AML-193 (cell line): ENCODE data around the gene CXADR.
"Not testable (repeated sequence)": the region's sequence is repeated elsewhere in the genome, so short reads cannot be mapped to it uniquely, and the experiment has no call there.

Experiments used
- DNase-seq, 2 experiments: peaks; one replicate each; lab custom pipeline; 2025; lab: John Stamatoyannopoulos, UW

The CXADR gene

GRCh38 chr21:17512253-17513213 is at the start of gene CXADR:
CXADR (plus strand) TSS chr21:17513043; CDS start chr21:17513130, 87 bp downstream.
- DNase-seq, result no peak

DNA sequence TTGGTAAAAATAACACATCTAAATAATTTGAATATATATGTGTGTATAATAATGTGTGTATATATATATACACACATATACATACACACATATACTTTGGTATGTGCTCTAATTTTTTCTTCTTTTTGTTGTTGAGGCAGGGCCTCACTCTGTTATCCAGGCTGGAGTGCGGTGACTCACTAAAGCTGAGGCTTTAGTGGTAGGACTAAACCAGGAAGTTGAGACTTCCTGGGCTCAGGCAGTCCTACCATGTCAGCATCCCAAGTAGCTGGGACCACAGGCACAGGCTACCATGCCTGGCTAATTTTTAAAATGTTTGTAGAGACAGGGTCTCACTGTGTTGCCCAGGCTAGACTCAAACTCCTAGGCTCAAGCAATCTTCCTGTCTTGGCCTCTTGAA is 46.7 kb upstream of the CXADR start:
- no peak for DNase-seq

DNA sequence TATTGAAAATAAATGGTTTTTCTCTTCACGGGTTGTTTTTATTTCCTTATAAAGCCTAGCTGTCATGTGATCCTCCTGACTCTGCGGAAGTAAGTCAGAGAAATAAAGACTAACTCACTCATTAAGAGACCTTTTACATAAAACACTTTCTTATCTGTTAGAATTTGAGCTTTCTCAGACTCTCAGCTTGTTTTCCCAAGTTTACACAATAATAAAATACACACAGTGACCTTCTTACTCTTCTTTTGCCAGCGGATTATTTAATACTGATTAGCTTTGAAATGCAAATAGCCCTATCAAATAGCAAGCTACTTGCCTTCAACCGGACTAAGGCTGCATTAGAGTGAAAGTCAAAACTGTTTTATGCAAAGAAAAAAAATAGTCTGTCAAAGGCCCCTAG is 45.5 kb upstream of the CXADR start:
- DNase-seq, result no peak

GRCh38 chr21:17467829-17468228 is 45.0 kb upstream of the CXADR start:
- no peak for DNase-seq

- DNase-seq, result no peak
Observed at GRCh38 chr21:17468698-17469097, 44.1 kb upstream of the CXADR start.

DNA sequence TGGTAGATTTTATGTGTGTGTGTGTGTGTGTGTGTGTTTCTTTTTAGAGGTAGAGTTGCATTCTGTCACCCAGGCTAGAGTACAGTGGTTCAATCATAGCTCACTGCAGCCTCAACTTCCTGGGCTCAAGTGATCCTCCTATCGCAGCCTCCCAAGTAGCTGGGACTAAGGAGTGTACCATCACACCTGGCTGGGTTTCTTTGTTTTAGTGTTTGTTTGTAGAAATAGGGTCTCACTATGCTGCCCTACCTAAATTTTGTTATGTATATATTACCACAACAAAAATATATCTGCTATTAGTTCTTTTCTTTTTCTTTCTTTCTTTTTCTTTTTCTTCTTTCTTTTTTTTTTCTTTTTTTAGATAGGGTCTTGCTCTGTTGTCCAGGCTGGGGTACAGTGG is 43.1 kb upstream of the CXADR start:
- no peak for DNase-seq

GRCh38 chr21:17472182-17472581 is 40.7 kb upstream of the CXADR start:
- no peak for DNase-seq

DNA sequence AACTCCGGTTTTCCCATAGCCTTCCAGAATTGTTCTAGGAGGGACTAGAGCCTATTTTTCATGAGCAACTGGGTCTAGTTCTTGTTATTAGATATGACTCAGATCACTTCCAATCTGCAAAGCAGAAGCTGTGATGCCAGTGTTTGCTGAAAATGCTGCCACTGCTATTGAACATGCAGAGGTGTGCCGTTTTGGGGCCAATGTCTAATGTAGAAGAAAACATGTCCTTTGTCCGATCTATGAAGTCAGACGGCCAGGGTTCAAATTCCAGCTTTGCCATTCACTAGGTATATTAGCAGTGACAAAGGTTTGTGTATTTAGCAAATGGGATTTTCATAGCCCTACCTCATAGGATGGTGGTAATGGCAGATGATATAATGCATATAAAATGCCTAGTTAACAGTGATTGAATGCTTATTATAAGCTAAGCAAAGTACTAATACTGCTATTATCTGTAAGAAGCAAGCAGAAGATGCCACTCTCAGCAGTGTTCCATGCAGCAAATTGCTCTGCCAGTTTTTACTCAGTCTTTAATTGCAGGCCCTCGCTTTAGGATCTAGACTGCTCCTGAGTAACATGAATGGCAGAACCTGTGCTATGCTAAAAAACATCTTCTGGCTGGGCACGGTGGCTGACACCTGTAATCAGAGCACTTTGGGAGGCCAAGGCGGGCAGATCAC is 40.1 kb upstream of the CXADR start:
- DNase-seq, result no peak

DNA sequence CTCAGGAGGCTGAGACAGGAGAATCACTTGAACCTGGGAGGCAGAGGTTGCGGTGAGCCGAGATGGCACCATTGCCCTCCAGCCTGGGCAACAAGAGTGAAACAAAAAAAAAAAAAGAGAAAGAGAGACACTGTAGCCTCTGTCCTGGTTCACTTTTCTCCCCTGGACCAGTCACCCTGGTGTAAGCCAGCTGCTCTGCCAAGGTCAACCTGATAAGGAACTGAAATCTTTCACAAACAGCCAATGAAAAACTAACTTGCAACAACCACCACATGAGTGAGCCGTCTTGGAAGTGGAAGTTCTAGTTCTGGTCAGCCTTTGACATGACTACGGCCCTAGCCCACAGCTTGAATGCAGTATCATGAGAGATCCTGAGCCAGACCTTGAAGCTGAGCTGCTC is 36.8 kb upstream of the CXADR start:
- DNase-seq, result no peak

DNA sequence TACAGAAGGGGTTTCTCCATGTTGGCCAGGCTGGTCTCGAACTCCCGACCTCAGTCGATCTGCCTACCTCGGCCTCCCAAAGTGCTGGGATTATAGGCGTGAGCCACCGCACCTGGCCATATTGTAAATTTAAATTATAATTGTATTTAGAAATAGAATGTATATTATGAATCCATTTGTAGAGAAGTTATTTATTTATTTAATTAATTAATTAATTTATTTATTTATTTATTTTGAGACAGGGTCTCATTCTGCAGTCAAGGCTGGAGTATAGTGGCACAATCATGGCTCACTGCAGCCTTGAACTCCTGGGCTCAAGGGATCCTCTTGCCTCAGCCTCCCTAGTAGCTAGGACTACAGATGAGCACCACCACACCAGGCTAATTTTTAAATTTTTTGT is 34.7 kb upstream of the CXADR start:
- DNase-seq, result not testable (repeated sequence)

DNA sequence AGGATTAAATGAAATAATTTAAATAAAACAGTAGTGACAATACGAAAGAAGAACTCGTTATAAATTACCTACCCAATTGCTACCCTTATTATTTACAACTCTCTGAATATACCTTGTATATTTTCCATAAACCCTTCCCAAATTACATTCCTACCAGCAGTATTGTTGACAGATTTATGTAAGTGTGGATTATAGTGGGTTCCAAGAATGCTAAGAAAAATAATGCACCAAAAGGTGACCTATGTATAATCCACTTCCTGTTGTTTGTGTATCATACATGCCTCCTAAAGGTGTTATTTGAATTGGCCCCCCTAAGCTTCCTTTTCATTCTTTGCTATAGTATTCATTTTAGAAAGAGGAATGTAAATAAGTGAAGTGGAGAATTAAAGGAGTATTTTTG is 33.2 kb upstream of the CXADR start:
- DNase-seq, result no peak

- DNase-seq, result no peak
Observed at GRCh38 chr21:17482928-17483327, 29.9 kb upstream of the CXADR start.

- no peak for DNase-seq
Observed at GRCh38 chr21:17488620-17489019, 24.2 kb upstream of the CXADR start.

GRCh38 chr21:17489565-17489964 is 23.3 kb upstream of the CXADR start:
- DNase-seq, result not testable (repeated sequence)

GRCh38 chr21:17491716-17492414 is 21.0 kb upstream of the CXADR start:
- DNase-seq, result no peak

DNA sequence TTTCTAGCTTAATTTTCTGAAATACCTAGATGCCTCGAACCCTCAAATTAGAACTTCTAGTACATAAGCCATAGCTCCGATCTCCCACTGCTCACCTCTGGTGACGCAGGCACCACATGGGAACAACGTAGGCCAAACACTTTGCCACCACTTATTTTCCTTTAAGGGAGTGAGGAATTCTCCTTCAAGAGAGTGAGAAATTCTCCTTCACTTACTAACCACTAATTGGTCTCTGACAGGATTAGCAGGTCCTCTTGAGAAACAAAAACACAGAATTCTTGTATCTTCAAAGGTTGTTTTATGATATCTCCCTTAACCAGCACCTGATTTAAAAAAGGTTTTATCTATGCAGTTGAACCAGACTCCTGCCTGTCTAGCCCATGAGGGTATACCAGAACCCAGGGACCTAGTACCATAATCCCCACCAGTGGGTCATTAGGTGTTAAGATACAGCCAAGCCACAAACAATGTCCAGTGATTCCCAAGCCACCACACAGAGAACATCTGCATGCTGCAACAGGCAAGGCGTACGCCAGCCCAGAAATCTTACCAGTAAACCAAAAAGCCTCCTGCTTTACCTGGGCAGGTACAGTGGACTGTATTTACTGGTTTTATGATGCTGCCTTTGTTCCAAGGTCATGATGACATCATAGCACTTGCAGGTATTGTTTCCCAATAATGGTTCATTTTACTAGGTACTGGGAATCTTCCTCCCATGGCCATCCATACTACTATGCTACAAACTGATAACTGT is 20.3 kb upstream of the CXADR start:
- no peak for DNase-seq

DNA sequence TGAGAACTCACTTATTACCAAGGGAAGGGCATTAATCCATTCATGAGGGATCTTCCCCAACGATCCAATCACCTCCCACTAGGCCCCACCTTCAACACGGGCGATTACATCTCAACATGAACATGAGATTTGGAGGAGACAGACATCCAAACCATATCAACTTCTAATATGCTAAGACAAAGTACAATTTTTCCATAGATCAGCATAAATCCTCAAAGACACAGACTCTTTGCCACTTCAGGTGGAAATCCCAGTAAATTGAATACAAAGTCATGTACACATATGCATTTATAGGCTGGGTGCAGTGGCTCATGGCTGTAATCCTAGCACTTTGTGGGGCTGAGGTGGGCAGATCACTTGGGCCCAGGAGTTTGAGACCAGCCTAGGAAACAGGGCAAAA is 18.8 kb upstream of the CXADR start:
- DNase-seq, result no peak

GRCh38 chr21:17495680-17496079 is 17.2 kb upstream of the CXADR start:
- no peak for DNase-seq

DNA sequence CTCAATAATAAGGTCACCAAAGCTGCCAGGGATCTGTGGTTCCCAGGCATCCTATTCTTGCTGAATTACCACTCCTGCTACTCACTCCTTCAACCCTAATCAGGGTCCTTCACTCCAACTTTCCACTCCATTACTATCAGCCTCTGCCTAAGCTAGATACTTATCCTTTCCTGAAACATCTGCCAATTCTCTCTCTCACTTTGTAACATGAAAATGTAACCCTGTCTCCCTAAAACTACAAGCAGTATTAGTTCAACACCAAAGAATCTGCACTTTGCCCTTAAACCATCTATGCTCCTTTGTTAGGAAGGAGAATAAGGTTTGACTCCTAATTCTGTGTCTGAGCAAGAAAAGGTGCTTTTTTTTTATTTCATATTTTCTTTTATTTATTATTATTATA is 15.5 kb upstream of the CXADR start:
- no peak for DNase-seq

- no peak for DNase-seq
Observed at GRCh38 chr21:17498586-17498985, 14.3 kb upstream of the CXADR start.

DNA sequence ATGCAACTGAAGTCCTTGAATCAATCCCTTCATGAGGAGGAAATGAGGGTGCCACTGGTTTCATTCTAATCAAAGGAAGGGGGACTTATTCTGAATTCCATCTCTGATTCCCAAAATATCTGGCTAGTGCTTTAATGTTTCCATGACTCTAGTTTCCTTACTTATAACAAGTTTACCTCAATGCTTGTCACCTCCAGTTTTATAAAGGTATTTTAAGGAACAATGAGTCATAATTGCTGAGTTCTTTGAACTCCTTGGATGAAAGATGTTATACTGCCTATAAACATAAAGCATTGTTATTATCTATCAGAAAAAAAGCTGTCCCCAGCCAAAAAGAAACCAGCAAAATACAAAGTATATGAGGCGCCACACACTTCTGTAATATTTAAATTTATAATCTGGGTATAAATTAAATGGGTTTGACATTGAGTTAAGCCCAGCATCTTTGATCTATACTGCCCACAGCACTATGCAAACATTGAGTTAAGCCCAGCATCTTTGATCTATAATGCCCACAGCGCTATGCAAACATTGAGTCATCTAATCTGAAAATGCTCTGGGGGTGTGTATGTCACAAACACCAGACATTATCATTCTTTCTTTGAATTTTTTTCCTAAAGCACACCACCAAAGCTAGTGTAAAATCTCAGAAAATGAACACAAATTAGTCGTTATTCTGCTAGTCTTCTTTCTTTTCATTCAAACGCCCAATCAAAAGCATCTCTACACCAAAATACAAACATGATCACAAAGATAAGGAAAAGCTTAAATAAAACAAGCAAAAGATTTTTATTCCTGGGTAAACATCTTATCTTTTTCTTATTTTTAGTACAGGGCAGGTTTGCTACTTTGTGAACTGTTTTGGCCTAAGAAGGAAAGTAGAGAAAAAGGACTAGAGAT is 11.5 kb upstream of the CXADR start:
- DNase-seq, result no peak
